RWPE1 (cell line): Measurements from ENCODE around the gene PSME2.
A peak's percentile ranks its signal among the peaks of the same experiment; 100 is the strongest.

Experiments used
- CTCF ChIA-PET: fragments of 350-600 bp; sonication (Branson Sonifier 250); formaldehyde crosslinking; extraction: SDS; loops from one replicate; lab custom pipeline; 2021; lab: Yijun Ruan, JAX
- POLR2A ChIA-PET: fragments of 400-600 bp; formaldehyde crosslinking; extraction: SDS; loops from one replicate; lab custom pipeline; 2020; ENCODE audit warnings: antibody characterized with exemption; ENCODE audit not compliant: low non-redundant PET; lab: Yijun Ruan, JAX
- DNase-seq: peaks from one replicate; pipeline ENCODE4 v3.0.0; 2012; ENCODE audit warnings: low spot score
- H3K27ac ChIP-seq: fragments of 450-650 bp; 2 replicates; pipeline ENCODE4 v1.5.1; 2017
- CTCF ChIP-seq: fragments of 450-650 bp; conservative IDR thresholded peaks from 2 replicates; pipeline ENCODE4 v1.5.1; 2017; ENCODE audit warnings: low read depth, mild to moderate bottlenecking

Gene PSME2

GRCh38 chr14:24146453-24146977 is at the start of gene PSME2:
Gene PSME2, minus strand, starts transcription at chr14:24146610. Its CDS starts 29 bp downstream, at chr14:24146581.
- ChIA-PET POLR2A (interaction anchor here (0.7 to 1.7 kb wide), 6 partner anchors 8 to 32 kb away, joined by 3 to 8 read pairs (median 3); partner anchors contain the start of genes DCAF11, IRF9 and PSME1), CTCF (interaction anchor here (0.6 to 2.0 kb wide), 3 partner anchors 9 to 28 kb away, joined by 5 to 10 read pairs (median 6); partner anchors contain the start of gene IRF9)
- TF ChIP-seq CTCF, result no peak
- DNase-seq, result peak; percentile 97
- peak within 1 kb of the TSS; percentile 97 for H3K27ac ChIP-seq

- DNase-seq, result peak; percentile 76
- no peak for TF ChIP-seq CTCF
- ChIA-PET CTCF (interaction anchor here (0.6 to 1.0 kb wide), 4 partner anchors 17 to 135 kb away, joined by 3 to 4 read pairs (median 3); no protein-coding TSS in a partner anchor), POLR2A (interaction anchor here (0.6 to 0.9 kb wide), 2 partner anchors 28 to 81 kb away, joined by 3 to 4 read pairs; no protein-coding TSS in a partner anchor)
- H3K27ac ChIP-seq, result peak within 1 kb of the TSS; percentile 92
These were observed 49.0 kb upstream of the PSME2 start, which contains the start of gene TM9SF1 for GRCh38 chr14:24195186-24196070. Gene TM9SF1, minus strand, starts transcription at chr14:24195441. Its CDS starts 422 bp downstream, at chr14:24195019.

- TF ChIP-seq CTCF, result no peak
- H3K27ac ChIP-seq, result peak overlapping the region; percentile 92
- ChIA-PET POLR2A (interaction anchor here (0.6 kb wide), 1 partner anchor 29 kb away, joined by 4 read pairs; no protein-coding TSS in a partner anchor), CTCF (interaction anchor here (0.6 kb wide), 1 partner anchor 48 kb away, joined by 3 read pairs; no protein-coding TSS in a partner anchor)
- no peak for DNase-seq
These were observed 48.4 kb upstream of the PSME2 start for GRCh38 chr14:24194873-24195185.

GRCh38 chr14:24194186-24194872 is 47.9 kb upstream of the PSME2 start:
- no peak for TF ChIP-seq CTCF
- H3K27ac ChIP-seq, result peak overlapping the region; percentile 92
- no peak for DNase-seq
- ChIA-PET CTCF (interaction anchor here (0.6 kb wide), 1 partner anchor 49 kb away, joined by 3 read pairs; no protein-coding TSS in a partner anchor), POLR2A (interaction anchor here (0.6 kb wide), 1 partner anchor 29 kb away, joined by 4 read pairs; no protein-coding TSS in a partner anchor)

- no peak for TF ChIP-seq CTCF
- POLR2A ChIA-PET, result no interaction called here
- DNase-seq, result no peak
- H3K27ac ChIP-seq, result no peak overlapping the region
- CTCF ChIA-PET, result no interaction called here
These were observed 46.5 kb upstream of the PSME2 start for GRCh38 chr14:24192933-24193332.
